Measurements from ENCODE around the gene G6PC2. TPM values are rescaled to one million over a fixed set of nuclear protein-coding genes. Genes with fewer than 3 reads are reported as not detected.

Gene G6PC2
- total RNA-seq, 5 donors from 2014 or later (not counting 1 experiment from before 2014, with no cell fraction given): not detected

DNA sequence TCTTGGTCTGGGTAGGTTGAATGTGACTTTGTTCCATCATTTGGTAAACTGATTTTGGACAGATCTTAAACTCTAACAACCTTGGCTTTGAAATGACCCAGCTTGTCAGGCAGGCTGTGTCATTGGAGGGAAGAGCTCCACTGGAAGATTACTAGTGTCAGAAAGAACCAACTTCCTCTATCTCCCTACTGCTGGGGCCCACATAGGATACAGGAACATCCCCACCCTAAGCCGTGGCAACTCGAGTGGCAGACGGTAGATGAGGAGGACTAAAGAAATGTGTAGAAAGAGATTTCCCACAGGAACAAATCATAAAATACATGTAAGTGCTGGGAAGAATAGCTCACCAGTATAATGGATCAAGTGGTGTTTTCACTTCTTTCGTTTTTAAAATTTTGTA, 4.3 kb upstream of the G6PC2 start:
- no CpG with 5 or more reads among the region's 4 CpGs for WGBS (ENCODE audit: insufficient coverage)
- POLR2A ChIA-PET: no interaction called here
- Histone ChIP-seq H3K27me3 (replicated peaks in 1 of 2; ENCODE audit: control insufficient read depth in 2 of 2, extremely low read depth in 1 of 2, insufficient read depth in 2 of 2, low read length in 1 of 2) (no peaks in the 10 kb centered on the region), H3K27ac (ENCODE audit: low read length) (no peak overlapping the region), H3K9me3 (no peaks in the 10 kb centered on the region), H3K4me1 (ENCODE audit: control insufficient read depth in 1 of 2, extremely low read depth in 1 of 2, insufficient read depth in 2 of 2, low read length in 2 of 2) (no peaks in the 10 kb centered on the region), H3K4me3 (ENCODE audit: control insufficient read depth in 1 of 2, extremely low read depth in 1 of 2, low read length in 1 of 2) (no peak overlapping the region), H3K36me3 (ENCODE audit: control insufficient read depth in 2 of 2, extremely low read depth in 1 of 2, insufficient read depth in 1 of 2, low read length in 1 of 2) (no peaks in the 10 kb centered on the region)
- Mint-ChIP-seq H3K36me3 (no peaks in the 10 kb centered on the region), H3K4me1 (no peaks in the 10 kb centered on the region), H3K27ac (no peak overlapping the region), H3K4me3 (no peak overlapping the region), H3K9me3 (no peaks in the 10 kb centered on the region), H3K27me3 (peaks cover 4 to 10% of the 10 kb centered on the region in 2 donors)
- CTCF ChIA-PET: no interaction called here
- ATAC-seq (replicated peaks in 1 of 4) (no peak), DNase-seq (no peak)

DNA sequence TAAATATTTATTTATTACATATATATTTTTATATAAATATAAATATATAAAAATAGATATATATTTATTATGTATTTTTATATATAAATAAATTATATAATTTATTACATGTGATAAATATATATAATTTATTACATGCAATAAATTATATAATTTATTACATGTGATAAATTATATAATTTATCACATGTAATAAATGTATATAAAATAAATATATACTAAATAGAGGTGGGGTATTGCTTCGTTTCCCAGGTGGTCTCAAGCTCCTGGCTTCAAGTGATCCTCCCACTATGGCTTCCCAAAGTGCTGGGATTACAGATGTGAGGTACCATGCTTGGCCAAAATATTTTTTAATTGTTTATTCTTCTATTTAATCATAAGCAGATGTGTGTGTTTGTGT, 3.6 kb upstream of the G6PC2 start:
- H3K27me3 Mint-ChIP-seq: peaks cover 4 to 10% of the 10 kb centered on the region in 2 donors
- ChIA-PET POLR2A (no interaction called here), CTCF (no interaction called here)
- Histone ChIP-seq H3K4me3 (ENCODE audit: control insufficient read depth in 1 of 2, extremely low read depth in 1 of 2, low read length in 1 of 2) (no peak overlapping the region), H3K36me3 (ENCODE audit: control insufficient read depth in 2 of 2, extremely low read depth in 1 of 2, insufficient read depth in 1 of 2, low read length in 1 of 2) (no peaks in the 10 kb centered on the region), H3K9me3 (no peaks in the 10 kb centered on the region), H3K27ac (ENCODE audit: low read length) (no peak overlapping the region), H3K27me3 (replicated peaks in 1 of 2; ENCODE audit: control insufficient read depth in 2 of 2, extremely low read depth in 1 of 2, insufficient read depth in 2 of 2, low read length in 1 of 2) (no peaks in the 10 kb centered on the region), H3K4me1 (ENCODE audit: control insufficient read depth in 1 of 2, extremely low read depth in 1 of 2, insufficient read depth in 2 of 2, low read length in 2 of 2) (no peaks in the 10 kb centered on the region)
- H3K36me3 Mint-ChIP-seq: no peaks in the 10 kb centered on the region
- DNase-seq: no peak
- H3K27ac Mint-ChIP-seq: no peak overlapping the region
- no peak overlapping the region for H3K4me3 Mint-ChIP-seq
- no peaks in the 10 kb centered on the region for H3K9me3 Mint-ChIP-seq
- no peak for ATAC-seq (replicated peaks in 1 of 4)
- no peaks in the 10 kb centered on the region for H3K4me1 Mint-ChIP-seq
- WGBS (ENCODE audit: insufficient coverage): no CpG with 5 or more reads among the region's 1 CpG

DNA sequence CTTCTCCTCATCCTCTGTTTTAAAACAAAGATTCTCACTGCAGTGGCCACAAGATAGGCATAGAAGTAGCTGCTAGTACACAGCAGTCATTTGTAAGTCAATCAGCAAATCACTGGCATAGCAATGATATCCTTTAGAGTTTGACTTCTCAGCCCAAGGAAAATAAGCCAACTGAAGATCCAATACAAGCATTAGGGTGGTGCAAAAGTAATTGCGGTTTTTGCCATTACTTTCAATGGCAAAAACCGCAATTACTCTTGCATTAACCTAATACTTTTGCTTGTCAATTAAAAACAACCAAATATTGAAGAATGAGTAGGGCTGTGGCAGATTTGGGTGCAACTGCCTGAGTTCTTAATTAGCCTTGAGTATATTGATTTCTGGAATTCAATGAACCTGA, 2.8 kb downstream of the G6PC2 start:
- Mint-ChIP-seq H3K4me1 (no peaks in the 10 kb centered on the region), H3K9me3 (no peaks in the 10 kb centered on the region), H3K27ac (no peak overlapping the region), H3K27me3 (peaks cover 13% of the 10 kb centered on the region in 2 donors), H3K36me3 (no peaks in the 10 kb centered on the region), H3K4me3 (no peak overlapping the region)
- no peaks in the 10 kb centered on the region for H3K9me3 ChIP-seq
- CTCF ChIA-PET: no interaction called here
- WGBS (ENCODE audit: insufficient coverage): no CpG with 5 or more reads among the region's 2 CpGs
- POLR2A ChIA-PET: no interaction called here
- ATAC-seq (replicated peaks in 1 of 4) (no peak), DNase-seq (no peak)
- no peaks in the 10 kb centered on the region for H3K27me3 ChIP-seq (replicated peaks in 1 of 2; ENCODE audit: control insufficient read depth in 2 of 2, extremely low read depth in 1 of 2, insufficient read depth in 2 of 2, low read length in 1 of 2)
- H3K36me3 ChIP-seq (ENCODE audit: control insufficient read depth in 2 of 2, extremely low read depth in 1 of 2, insufficient read depth in 1 of 2, low read length in 1 of 2): no peaks in the 10 kb centered on the region
- H3K4me3 ChIP-seq (ENCODE audit: control insufficient read depth in 1 of 2, extremely low read depth in 1 of 2, low read length in 1 of 2): no peak overlapping the region
- H3K4me1 ChIP-seq (ENCODE audit: control insufficient read depth in 1 of 2, extremely low read depth in 1 of 2, insufficient read depth in 2 of 2, low read length in 2 of 2): no peaks in the 10 kb centered on the region
- no peak overlapping the region for H3K27ac ChIP-seq (ENCODE audit: low read length)

DNA sequence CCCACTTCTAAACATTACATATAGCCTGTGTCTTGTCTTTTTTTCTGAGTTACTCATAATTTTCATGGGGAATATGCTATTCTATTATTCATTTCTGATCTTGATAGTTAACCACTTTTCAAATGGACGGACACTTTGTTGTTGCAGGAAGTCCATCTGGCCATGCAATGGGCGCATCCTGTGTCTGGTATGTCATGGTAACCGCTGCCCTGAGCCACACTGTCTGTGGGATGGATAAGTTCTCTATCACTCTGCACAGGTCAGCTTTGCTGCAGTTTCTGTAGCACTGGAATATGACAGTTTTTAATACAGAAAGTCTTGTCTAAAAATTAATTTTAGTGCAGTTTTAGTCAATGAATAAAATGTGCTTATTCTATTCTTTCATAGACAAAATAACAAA, 3.3 kb downstream of the G6PC2 start:
- Histone ChIP-seq H3K27ac (ENCODE audit: low read length) (no peak overlapping the region), H3K4me3 (ENCODE audit: control insufficient read depth in 1 of 2, extremely low read depth in 1 of 2, low read length in 1 of 2) (no peak overlapping the region), H3K27me3 (replicated peaks in 1 of 2; ENCODE audit: control insufficient read depth in 2 of 2, extremely low read depth in 1 of 2, insufficient read depth in 2 of 2, low read length in 1 of 2) (no peaks in the 10 kb centered on the region), H3K36me3 (ENCODE audit: control insufficient read depth in 2 of 2, extremely low read depth in 1 of 2, insufficient read depth in 1 of 2, low read length in 1 of 2) (no peaks in the 10 kb centered on the region), H3K9me3 (no peaks in the 10 kb centered on the region), H3K4me1 (ENCODE audit: control insufficient read depth in 1 of 2, extremely low read depth in 1 of 2, insufficient read depth in 2 of 2, low read length in 2 of 2) (no peaks in the 10 kb centered on the region)
- Mint-ChIP-seq H3K4me1 (no peaks in the 10 kb centered on the region), H3K4me3 (no peak overlapping the region), H3K27ac (no peak overlapping the region), H3K9me3 (no peaks in the 10 kb centered on the region), H3K36me3 (no peaks in the 10 kb centered on the region), H3K27me3 (peaks cover 13% of the 10 kb centered on the region in 2 donors)
- DNase-seq: no peak
- ATAC-seq (replicated peaks in 1 of 4): no peak
- 94% methylated on average over 2 of the region's 3 CpGs for WGBS (ENCODE audit: insufficient coverage)
- ChIA-PET POLR2A (no interaction called here), CTCF (no interaction called here)

DNA sequence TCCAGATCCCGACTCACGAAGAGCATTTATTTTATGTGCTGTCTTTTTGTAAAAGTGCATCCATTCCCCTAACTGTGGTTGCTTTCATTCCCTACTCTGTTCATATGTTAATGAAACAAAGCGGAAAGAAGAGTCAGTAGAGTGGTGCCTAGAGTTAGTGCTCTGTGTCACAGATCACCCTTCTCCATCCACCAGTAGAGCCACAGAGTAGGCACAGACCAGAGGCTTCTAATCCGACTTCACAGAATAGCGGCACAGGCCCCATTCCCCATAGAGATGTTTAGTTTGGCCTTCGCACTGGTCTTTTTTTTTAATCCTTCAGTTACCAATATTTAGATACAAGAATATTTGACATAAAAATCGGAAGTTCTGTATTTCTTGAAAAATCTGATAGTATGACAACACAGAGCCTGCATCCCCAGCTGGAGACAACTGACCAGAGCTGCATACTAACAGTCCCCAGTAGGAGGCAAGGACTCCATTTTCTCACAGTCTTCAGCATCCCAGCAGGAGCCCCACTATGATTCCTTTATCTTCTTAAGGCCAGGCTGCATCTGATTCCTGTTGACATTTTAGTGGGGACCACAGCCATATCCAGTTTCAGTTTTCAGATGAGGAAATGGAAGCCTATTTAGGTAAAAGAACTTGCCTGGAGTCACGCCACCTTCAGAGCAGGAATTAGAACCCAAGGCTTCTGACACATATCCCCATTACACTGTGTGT, 7.0 kb downstream of the G6PC2 start:
- no peak for ATAC-seq (replicated peaks in 1 of 4)

DNA sequence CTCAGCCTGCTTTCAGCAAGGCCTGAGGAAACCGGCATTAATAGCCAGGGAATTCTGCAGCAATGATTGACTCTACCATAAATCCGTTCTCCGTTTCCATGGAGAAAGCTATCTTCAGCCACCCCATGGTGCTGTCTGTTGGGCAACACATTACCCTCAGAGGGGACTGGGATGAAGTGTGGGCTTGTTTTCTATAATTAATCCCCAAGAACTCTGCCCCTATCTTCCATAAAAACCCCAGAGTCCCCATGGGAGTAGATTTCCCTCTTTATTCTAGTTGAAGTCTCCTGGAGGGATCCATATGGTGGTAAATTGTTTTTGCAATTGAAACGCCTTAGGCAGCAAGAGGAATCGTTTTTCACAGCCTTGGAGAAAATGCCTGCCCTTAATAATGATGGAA, 9.2 kb downstream of the G6PC2 start:
- Histone ChIP-seq H3K4me1 (ENCODE audit: control insufficient read depth in 1 of 2, extremely low read depth in 1 of 2, insufficient read depth in 2 of 2, low read length in 2 of 2) (peaks cover 0 to 4% of the 10 kb centered on the region in 2 experiments), H3K9me3 (no peaks in the 10 kb centered on the region), H3K27ac (ENCODE audit: low read length) (no peak overlapping the region), H3K27me3 (replicated peaks in 1 of 2; ENCODE audit: control insufficient read depth in 2 of 2, extremely low read depth in 1 of 2, insufficient read depth in 2 of 2, low read length in 1 of 2) (peaks cover 0 to 11% of the 10 kb centered on the region in 2 experiments), H3K36me3 (ENCODE audit: control insufficient read depth in 2 of 2, extremely low read depth in 1 of 2, insufficient read depth in 1 of 2, low read length in 1 of 2) (no peaks in the 10 kb centered on the region), H3K4me3 (ENCODE audit: control insufficient read depth in 1 of 2, extremely low read depth in 1 of 2, low read length in 1 of 2) (no peak overlapping the region)
- Mint-ChIP-seq H3K27ac (no peak overlapping the region), H3K27me3 (peaks cover 25 to 40% of the 10 kb centered on the region in 2 donors), H3K9me3 (no peaks in the 10 kb centered on the region), H3K36me3 (no peaks in the 10 kb centered on the region), H3K4me1 (peaks cover 4 to 6% (median 6%) of the 10 kb centered on the region in 3 donors), H3K4me3 (no peak overlapping the region)
- 96% methylated on average over 3 of the region's 5 CpGs for WGBS (ENCODE audit: insufficient coverage)
- DNase-seq: no peak
- ChIA-PET POLR2A (no interaction called here), CTCF (interaction anchor here in 1 of 2 donors (0.7 kb wide), 1 partner anchor 562 kb away, joined by 4 read pairs; no protein-coding TSS in a partner anchor)
- ATAC-seq (replicated peaks in 1 of 4): no peak

More for the DNA sequence above, 7.0 kb downstream of the G6PC2 start:
- Histone ChIP-seq H3K27me3 (replicated peaks in 1 of 2; ENCODE audit: control insufficient read depth in 2 of 2, extremely low read depth in 1 of 2, insufficient read depth in 2 of 2, low read length in 1 of 2) (peaks cover 0 to 8% of the 10 kb centered on the region in 2 experiments), H3K9me3 (no peaks in the 10 kb centered on the region), H3K36me3 (ENCODE audit: control insufficient read depth in 2 of 2, extremely low read depth in 1 of 2, insufficient read depth in 1 of 2, low read length in 1 of 2) (no peaks in the 10 kb centered on the region), H3K4me3 (ENCODE audit: control insufficient read depth in 1 of 2, extremely low read depth in 1 of 2, low read length in 1 of 2) (no peak overlapping the region), H3K4me1 (ENCODE audit: control insufficient read depth in 1 of 2, extremely low read depth in 1 of 2, insufficient read depth in 2 of 2, low read length in 2 of 2) (peaks cover 0 to 4% of the 10 kb centered on the region in 2 experiments), H3K27ac (ENCODE audit: low read length) (no peak overlapping the region)
- no peak overlapping the region for H3K27ac Mint-ChIP-seq
- no peak for DNase-seq
- peaks cover 30% of the 10 kb centered on the region in 2 donors for H3K27me3 Mint-ChIP-seq
- peaks cover 4 to 6% (median 6%) of the 10 kb centered on the region in 3 donors for H3K4me1 Mint-ChIP-seq
- CTCF ChIA-PET: interaction anchor here in 1 of 2 donors (0.5 kb wide), 1 partner anchor 657 kb away, joined by 3 read pairs; no protein-coding TSS in a partner anchor
- no peaks in the 10 kb centered on the region for H3K36me3 Mint-ChIP-seq
- no CpG with 5 or more reads among the region's 8 CpGs for WGBS (ENCODE audit: insufficient coverage)
- H3K9me3 Mint-ChIP-seq: no peaks in the 10 kb centered on the region
- POLR2A ChIA-PET: no interaction called here
- no peak overlapping the region for H3K4me3 Mint-ChIP-seq

All from T-cell (primary cell).